Measurements from ENCODE around the gene RPS6KB2. TPM values are rescaled to one million over a fixed set of nuclear protein-coding genes. Genes with fewer than 3 reads are reported as not detected.

The RPS6KB2 gene
- total and polyA plus RNA-seq, 9 of the 15 experiments (the other 6 are each of a cell fraction or from before 2014, with no cell fraction given) = 0.42 to 122 (median 82.6) TPM

GRCh38 chr11:67400942-67401494, 27.3 kb upstream of the RPS6KB2 start (continued):
- TF ChIP-seq ZSCAN29 (IDR thresholded peaks at IDR 0.05) (no peak), CXXC5 (CRISPR knock-in tag; IDR thresholded peaks at IDR 0.05) (no peak), LARP7 (IDR thresholded peaks at IDR 0.05) (no peak), MTA3 (IDR thresholded peaks at IDR 0.05; ENCODE audit: borderline replicate concordance) (0 out of 2 replicates have a peak, but pooled peaks have one; percentile 23), CHD2 (IDR thresholded peaks at IDR 0.05; ENCODE audit: low read depth, low read length) (peak; percentile 26; the same call in 1 of the 2 replicates), ZKSCAN3 (CRISPR knock-in tag; IDR thresholded peaks at IDR 0.05) (no peak), ZBTB8A (IDR thresholded peaks at IDR 0.05; ENCODE audit: partially characterized antibody) (no peak), GATA2 (CRISPR knock-in tag; IDR thresholded peaks at IDR 0.05) (0 out of 2 replicates have a peak, but pooled peaks have one; percentile 16), FOXM1 (IDR thresholded peaks at IDR 0.05; ENCODE audit: low read depth) (no peak), FOXM1 (CRISPR knock-in tag; IDR thresholded peaks at IDR 0.05; ENCODE audit: low read depth) (no peak), NFE2 (IDR thresholded peaks at IDR 0.05; ENCODE audit: low read depth) (no peak), ZNF197 (CRISPR knock-in tag; IDR thresholded peaks at IDR 0.05; ENCODE audit: low read depth) (no peak), FOXK1 (CRISPR knock-in tag; IDR thresholded peaks at IDR 0.05; ENCODE audit: borderline replicate concordance) (0 out of 2 replicates have a peak, but pooled peaks have one; percentile 9), TRIM28 (IDR thresholded peaks at IDR 0.05) (no peak), TEAD1 (CRISPR knock-in tag; IDR thresholded peaks at IDR 0.05) (no peak), ZNF511 (CRISPR knock-in tag; IDR thresholded peaks at IDR 0.05) (0 out of 2 replicates have a peak, but pooled peaks have one; percentile 20), ZBTB17 (CRISPR knock-in tag; IDR thresholded peaks at IDR 0.05) (no peak), DMBX1 (CRISPR knock-in tag; IDR thresholded peaks at IDR 0.05; ENCODE audit: borderline replicate concordance) (no peak), MYBL2 (IDR thresholded peaks at IDR 0.05; ENCODE audit: low read depth) (no peak), MYBL2 (CRISPR knock-in tag; IDR thresholded peaks at IDR 0.05; ENCODE audit: borderline replicate concordance) (no peak), MNT (conservative IDR thresholded peaks at IDR 0.05) (0 out of 4 replicates have a peak, but pooled peaks of 1 of the 2 experiments have one; percentile 39), ZNF280B (CRISPR knock-in tag; IDR thresholded peaks at IDR 0.05) (no peak), RBM39 (optimal IDR thresholded peaks at IDR 0.05; ENCODE audit: low read depth, low read length) (no peak), ZBTB43 (CRISPR knock-in tag; IDR thresholded peaks at IDR 0.05) (0 out of 2 replicates have a peak, but pooled peaks have one; percentile 31), PRMT5 (CRISPR knock-in tag; IDR thresholded peaks at IDR 0.05) (no peak)

Data from K562 (cell line).